ENCODE results near the gene IBTK.

- TF ChIP-seq CTCF (IDR thresholded peaks at IDR 0.05; ENCODE audit: low read depth, low read length, poor library complexity, severe bottlenecking): no peak
- no peak for TF ChIP-seq EZH2phosphoT487 (IDR thresholded peaks at IDR 0.05; ENCODE audit: borderline replicate concordance, low read length)
Measured at GRCh38 chr6:82247505-82248272, at the start of gene IBTK.

Measured in DOHH2 (cell line).